Fibroblast of pulmonary artery (primary cell): Measurements from ENCODE around the gene AUTS2.

Experiments
- DNase-seq: peaks from one replicate; pipeline ENCODE4 v3.0.0-alpha.2; 2010; ENCODE audit warnings: low read depth
- H3K4me3 ChIP-seq: replicated peaks from 2 replicates; pipeline ENCODE4 v1.5.1; 2011; ENCODE audit warnings: low read depth, mild to moderate bottlenecking, control low read depth, low read length, moderate library complexity
- CTCF ChIP-seq: IDR thresholded peaks from 2 replicates; pipeline ENCODE4 v1.5.1; 2011; ENCODE audit warnings: mild to moderate bottlenecking, control low read depth, low read length, inconsistent platforms; ENCODE audit errors: missing control alignments

Gene AUTS2

DNA sequence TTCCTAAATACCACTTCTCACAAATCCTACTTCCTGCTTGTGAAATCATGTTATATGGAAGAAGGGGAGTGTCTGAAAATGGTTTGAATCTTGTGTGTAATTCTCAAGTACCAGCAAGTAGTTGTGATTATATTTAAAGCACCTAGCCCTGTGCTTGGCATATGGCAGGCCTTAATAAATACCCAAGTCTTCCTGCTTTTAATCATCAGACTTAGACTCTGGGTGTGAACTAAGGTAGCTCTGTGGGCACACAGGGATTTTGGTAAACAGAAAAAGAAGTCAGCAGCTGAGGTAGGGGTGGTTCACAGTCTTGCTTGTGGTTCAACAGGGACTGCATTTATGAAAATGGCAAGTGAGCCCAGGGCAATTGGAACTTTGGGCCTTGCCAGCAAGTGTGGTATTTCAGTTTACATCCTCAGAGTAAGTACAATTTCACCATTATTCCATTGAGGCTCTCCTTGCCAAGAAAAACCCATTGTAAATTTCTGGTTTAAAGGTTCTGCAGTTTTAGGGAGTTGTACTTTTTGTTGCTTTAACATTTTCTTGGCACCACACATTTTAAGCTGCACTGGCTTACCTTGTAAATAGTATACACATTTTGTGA lies 215.5 kb downstream of the AUTS2 start:
- no peak overlapping the region for H3K4me3 ChIP-seq
- TF ChIP-seq CTCF, result no peak
- DNase-seq, result no peak

DNA sequence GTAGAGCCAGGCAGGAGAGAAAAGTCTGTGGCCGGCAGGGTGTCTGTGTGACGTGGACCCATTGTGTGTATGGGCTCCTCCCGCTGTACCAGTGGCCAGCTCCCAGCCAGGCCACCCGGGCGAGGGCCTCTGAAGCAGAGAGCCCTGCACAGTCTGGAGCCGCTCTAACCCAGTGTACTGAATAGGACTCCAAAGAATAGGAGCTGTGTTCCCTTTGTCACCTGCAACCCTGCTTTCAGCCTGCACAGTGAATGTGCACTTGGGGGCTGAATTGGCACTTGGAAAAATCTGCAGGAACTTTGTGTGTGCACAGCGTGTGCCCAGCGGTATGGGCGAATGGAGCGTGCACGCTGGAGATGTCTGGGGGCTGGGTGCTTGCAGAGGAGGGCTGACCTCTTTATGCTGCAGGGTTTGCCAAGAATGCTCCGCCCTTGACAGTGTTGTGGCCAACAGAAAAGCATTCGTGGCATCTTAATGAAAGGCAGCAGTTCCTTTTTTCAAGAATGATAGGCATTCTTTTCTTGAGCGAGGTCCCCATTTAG lies 216.2 kb downstream of the AUTS2 start:
- peak; percentile 6 for DNase-seq
- H3K4me3 ChIP-seq, result no peak overlapping the region
- no peak for TF ChIP-seq CTCF

DNA sequence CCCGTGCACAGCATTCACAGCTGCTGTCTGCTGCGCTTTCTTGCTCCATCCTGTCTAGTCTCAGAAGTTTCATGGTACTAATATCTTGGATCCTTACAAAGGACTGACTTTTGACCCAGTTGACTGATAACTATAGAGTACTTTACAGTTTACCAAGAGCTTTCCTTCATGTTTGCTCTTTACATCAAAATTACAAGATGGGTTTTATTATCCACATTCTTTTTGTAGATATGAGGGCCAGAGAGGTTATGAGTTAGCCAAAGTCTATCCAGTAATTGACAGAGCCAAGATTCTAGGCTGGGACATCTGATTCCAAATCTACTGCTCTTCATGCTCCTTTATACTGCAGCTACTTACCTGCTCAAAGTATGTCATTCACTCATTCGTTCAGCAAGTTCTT lies 218.2 kb downstream of the AUTS2 start:
- DNase-seq, result no peak
- no peak for TF ChIP-seq CTCF
- H3K4me3 ChIP-seq, result no peak overlapping the region

DNA sequence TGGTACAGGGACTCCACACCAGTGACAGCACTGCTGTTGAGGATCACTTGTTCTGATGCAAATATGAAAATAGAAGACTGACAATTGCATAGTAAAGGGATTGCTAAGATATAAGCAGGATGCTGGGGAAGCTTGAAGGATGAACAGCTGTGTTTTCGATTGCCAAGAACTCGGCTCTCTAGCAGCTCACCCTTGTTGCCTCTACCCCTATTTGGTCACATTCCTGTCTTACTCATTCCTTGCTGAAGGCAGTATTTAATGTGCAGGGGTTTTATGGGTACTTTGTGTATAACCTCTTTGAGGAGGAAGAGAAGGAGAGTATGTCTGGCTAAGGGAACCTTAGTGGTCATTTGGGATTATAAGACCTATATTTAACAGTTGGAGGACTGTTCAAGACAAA lies 218.8 kb downstream of the AUTS2 start:
- peak; percentile 29 for DNase-seq
- TF ChIP-seq CTCF, result no peak
- H3K4me3 ChIP-seq, result no peak overlapping the region

DNA sequence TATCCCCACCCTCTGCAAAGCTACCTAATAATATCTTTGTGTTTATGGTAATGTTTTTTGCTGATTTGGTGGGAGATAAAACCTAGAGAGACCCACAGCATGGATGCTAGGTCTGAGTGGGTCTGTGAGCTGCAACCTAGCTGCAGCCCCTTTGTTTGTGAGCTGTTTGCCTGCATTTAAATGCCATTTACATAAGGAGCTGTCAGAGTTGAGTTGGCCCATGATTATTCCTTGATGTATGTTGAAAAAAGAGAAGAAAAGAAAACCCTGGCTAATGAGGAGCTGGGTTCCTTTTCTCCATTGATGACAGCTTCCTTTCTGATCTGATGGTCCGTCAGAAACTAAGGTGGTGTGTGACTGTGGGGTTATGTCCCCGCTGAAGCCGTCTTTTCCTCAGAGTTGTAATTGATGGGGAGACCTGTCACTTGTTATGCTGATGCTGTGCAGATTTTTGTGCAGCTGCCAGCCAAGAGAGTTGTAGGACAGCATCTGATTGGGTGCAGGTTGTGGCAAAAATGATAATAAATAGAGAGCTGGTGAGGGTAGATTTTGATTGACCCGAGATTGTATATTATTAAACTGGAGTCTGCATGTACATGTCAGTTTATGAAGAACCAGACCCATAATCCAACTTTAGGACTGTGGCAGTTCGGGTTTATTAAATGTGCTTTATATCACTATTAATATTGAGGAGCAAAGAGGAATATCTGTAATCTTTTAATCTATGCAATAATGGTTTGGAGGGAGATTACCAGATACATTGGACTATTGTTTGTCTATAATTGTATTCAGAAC lies 219.8 kb downstream of the AUTS2 start:
- no peak for DNase-seq
- TF ChIP-seq CTCF, result no peak
- no peak overlapping the region for H3K4me3 ChIP-seq

DNA sequence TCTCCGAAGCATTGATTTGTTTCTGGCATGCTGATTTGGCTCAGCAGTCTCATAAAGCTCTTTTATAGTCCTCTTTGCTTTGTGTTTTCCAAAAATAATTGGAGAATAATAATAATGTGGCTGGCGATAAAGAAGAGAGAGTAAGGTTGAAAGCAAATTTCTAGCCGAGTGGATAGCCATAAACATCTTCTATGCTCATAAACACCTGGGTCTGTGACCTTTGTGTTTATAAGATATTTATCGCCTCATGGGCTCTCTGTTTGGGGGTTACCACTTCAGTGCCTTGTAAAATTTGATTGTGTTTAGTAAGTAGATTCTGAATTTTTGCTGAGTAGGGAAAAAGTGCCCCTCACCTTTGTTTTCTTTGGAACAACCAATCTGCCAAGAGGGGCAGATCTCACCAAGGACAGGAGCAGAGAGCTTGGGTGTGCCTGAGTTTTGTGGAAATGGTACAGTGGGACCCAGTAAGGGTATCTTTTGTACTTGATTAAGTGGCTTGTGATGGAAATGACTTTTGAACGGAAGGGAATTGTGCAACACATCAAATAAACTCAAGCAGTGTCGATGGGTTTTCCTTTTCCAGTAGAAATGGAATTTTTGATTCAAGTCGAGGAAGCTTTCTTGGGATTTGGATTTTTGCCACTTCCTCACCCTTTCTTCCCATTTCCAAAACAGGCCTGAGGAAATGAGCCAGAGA lies 220.5 kb downstream of the AUTS2 start:
- no peak for TF ChIP-seq CTCF
- DNase-seq, result no peak
- no peak overlapping the region for H3K4me3 ChIP-seq
